ENCODE measurements around the gene PROSER3.
"Not testable (repeated sequence)": the region's sequence is repeated elsewhere in the genome, so short reads cannot be mapped to it uniquely, and the experiment has no call there.

The PROSER3 gene

DNA sequence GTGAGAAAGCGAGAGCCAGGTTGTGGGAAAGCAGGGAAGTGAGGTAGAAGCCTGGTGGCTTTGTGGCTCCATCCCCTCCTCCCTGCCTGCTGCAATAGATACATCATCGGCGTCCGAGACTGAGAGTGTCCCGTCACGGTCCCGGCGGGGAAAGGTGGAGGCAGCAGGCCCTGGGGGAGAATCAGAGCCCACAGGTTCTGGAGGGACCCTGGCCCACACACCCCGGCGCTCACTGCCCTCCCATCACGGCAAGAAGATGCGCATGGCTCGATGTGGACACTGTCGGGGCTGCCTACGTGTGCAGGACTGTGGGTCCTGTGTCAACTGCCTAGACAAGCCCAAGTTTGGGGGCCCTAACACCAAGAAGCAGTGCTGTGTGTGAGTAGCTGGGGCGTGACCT lies 35.1 kb upstream of the PROSER3 start:
- H3K4me1 ChIP-seq (ENCODE audit: control extremely low read depth in 1 of 4, control insufficient read depth in 4 of 4, insufficient read depth in 4 of 4, low read length in 3 of 4): peaks cover 0 to 14% (median 11%) of the 10 kb centered on the region in 4 experiments
- no peak for DNase-seq
- over 99% methylated on average over 16 of the region's 16 CpGs for WGBS (ENCODE audit: insufficient coverage)
- no peak overlapping the region for H3K27ac ChIP-seq (ENCODE audit: insufficient read depth in 1 of 2, low read depth in 1 of 2, low read length in 2 of 2, poor library complexity in 1 of 2, severe bottlenecking in 2 of 2)
- ChIA-PET POLR2A (no interaction called here), CTCF (interaction anchor here (0.9 to 1.7 kb wide), 3 partner anchors 11 to 28 kb away, joined by 3 to 5 read pairs (median 3); no protein-coding TSS in a partner anchor)
- H3K4me3 ChIP-seq (ENCODE audit: control insufficient read depth in 1 of 7, extremely low read depth in 1 of 7, insufficient read depth in 4 of 7, low read depth in 2 of 7, low read length in 6 of 7): no peak overlapping the region
- H3K27me3 ChIP-seq (replicated peaks in 2 of 5; ENCODE audit: control insufficient read depth in 4 of 5, insufficient read depth in 5 of 5, low read length in 4 of 5): no peaks in the 10 kb centered on the region
- no peaks in the 10 kb centered on the region for H3K9me3 ChIP-seq (ENCODE audit: control extremely low read depth in 1 of 5, control insufficient read depth in 4 of 5, insufficient read depth in 2 of 5, low read depth in 1 of 5, low read length in 4 of 5)
- H3K36me3 ChIP-seq (ENCODE audit: control insufficient read depth in 4 of 4, insufficient read depth in 4 of 4, low read length in 3 of 4): peaks cover 4 to 82% (median 62%) of the 10 kb centered on the region in 4 experiments

DNA sequence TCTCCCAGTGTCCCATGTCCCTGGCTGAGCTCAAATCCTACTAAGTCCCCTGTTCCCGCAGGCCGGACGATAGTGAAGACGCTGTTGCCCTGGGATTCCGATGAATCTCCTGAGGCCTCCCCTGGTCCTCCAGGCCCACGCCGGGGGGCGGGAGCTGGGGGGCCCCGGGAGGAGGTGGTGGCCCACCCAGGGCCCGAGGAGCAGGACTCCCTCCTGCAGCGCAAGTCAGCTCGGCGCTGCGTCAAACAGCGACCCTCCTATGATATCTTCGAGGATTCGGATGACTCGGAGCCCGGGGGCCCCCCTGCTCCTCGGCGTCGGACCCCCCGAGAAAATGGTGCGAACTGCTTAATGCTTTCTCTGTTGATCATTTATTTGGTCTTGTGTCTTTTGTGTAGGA lies 34.3 kb upstream of the PROSER3 start:
- Histone ChIP-seq H3K36me3 (ENCODE audit: control insufficient read depth in 4 of 4, insufficient read depth in 4 of 4, low read length in 3 of 4) (peaks cover 4 to 90% (median 70%) of the 10 kb centered on the region in 4 experiments), H3K4me1 (ENCODE audit: control extremely low read depth in 1 of 4, control insufficient read depth in 4 of 4, insufficient read depth in 4 of 4, low read length in 3 of 4) (peaks cover 0 to 11% (median 8%) of the 10 kb centered on the region in 4 experiments), H3K27ac (ENCODE audit: insufficient read depth in 1 of 2, low read depth in 1 of 2, low read length in 2 of 2, poor library complexity in 1 of 2, severe bottlenecking in 2 of 2) (no peak overlapping the region), H3K27me3 (replicated peaks in 2 of 5; ENCODE audit: control insufficient read depth in 4 of 5, insufficient read depth in 5 of 5, low read length in 4 of 5) (no peaks in the 10 kb centered on the region), H3K4me3 (ENCODE audit: control insufficient read depth in 1 of 7, extremely low read depth in 1 of 7, insufficient read depth in 4 of 7, low read depth in 2 of 7, low read length in 6 of 7) (no peak overlapping the region), H3K9me3 (ENCODE audit: control extremely low read depth in 1 of 5, control insufficient read depth in 4 of 5, insufficient read depth in 2 of 5, low read depth in 1 of 5, low read length in 4 of 5) (no peaks in the 10 kb centered on the region)
- 94% methylated on average over 24 of the region's 24 CpGs for WGBS (ENCODE audit: insufficient coverage)
- DNase-seq: no peak
- ChIA-PET POLR2A (no interaction called here), CTCF (interaction anchor here (0.9 to 1.1 kb wide), 2 partner anchors 11 to 17 kb away, joined by 3 read pairs; no protein-coding TSS in a partner anchor)

DNA sequence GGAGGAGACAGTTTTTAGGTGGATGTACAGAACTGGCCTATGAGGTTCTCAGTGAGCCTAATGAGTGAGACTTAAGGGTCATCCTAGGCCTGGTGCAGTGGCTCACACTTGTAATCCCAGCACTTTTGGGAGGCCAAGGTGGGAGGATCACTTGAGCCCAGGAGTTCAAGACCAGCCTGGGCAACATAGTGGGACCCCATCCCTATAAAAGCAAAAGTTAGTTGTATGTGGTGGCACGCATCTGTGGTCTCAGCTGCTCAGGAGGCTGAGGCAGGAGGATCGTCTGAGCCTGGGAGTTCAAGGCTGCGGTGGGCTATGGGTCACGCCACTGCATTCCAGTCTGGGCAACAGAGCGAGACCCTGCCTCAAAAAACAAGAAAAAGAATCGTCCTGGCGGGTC lies 33.8 kb upstream of the PROSER3 start:
- DNase-seq; H3K4me1 ChIP-seq (ENCODE audit: control extremely low read depth in 1 of 4, control insufficient read depth in 4 of 4, insufficient read depth in 4 of 4, low read length in 3 of 4); H3K27me3 ChIP-seq (replicated peaks in 2 of 5; ENCODE audit: control insufficient read depth in 4 of 5, insufficient read depth in 5 of 5, low read length in 4 of 5); POLR2A ChIA-PET; H3K9me3 ChIP-seq (ENCODE audit: control extremely low read depth in 1 of 5, control insufficient read depth in 4 of 5, insufficient read depth in 2 of 5, low read depth in 1 of 5, low read length in 4 of 5); H3K4me3 ChIP-seq (ENCODE audit: control insufficient read depth in 1 of 7, extremely low read depth in 1 of 7, insufficient read depth in 4 of 7, low read depth in 2 of 7, low read length in 6 of 7); H3K27ac ChIP-seq (ENCODE audit: insufficient read depth in 1 of 2, low read depth in 1 of 2, low read length in 2 of 2, poor library complexity in 1 of 2, severe bottlenecking in 2 of 2): not testable (repeated sequence)
- CTCF ChIA-PET: interaction anchor here (1.1 kb wide), 1 partner anchor 16 kb away, joined by 3 read pairs; no protein-coding TSS in a partner anchor
- H3K36me3 ChIP-seq (ENCODE audit: control insufficient read depth in 4 of 4, insufficient read depth in 4 of 4, low read length in 3 of 4): peaks cover 7 to 94% (median 74%) of the 10 kb centered on the region in 4 experiments
- 98% methylated on average over 7 of the region's 7 CpGs for WGBS (ENCODE audit: insufficient coverage)

DNA sequence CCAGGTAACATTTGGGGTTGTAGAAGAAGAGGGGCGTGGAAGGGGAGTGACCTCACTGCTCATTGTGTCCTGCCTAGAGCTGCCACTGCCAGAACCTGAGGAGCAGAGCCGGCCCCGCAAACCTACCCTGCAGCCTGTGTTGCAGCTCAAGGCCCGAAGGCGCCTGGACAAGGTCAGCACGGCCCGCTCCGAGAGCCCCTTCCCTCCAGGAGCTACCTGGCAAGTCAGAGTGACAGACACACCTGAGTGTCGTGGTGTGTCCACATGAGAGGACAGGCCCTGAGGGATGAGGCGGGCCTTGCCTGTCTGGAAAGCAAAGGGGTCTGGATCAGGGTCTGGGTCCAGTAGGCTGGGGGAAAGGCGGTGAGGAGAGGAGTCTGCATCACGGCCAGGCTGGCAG lies 33.4 kb upstream of the PROSER3 start:
- H3K27ac ChIP-seq (ENCODE audit: insufficient read depth in 1 of 2, low read depth in 1 of 2, low read length in 2 of 2, poor library complexity in 1 of 2, severe bottlenecking in 2 of 2): no peak overlapping the region
- DNase-seq: no peak
- ChIA-PET POLR2A (no interaction called here), CTCF (no interaction called here)
- H3K9me3 ChIP-seq (ENCODE audit: control extremely low read depth in 1 of 5, control insufficient read depth in 4 of 5, insufficient read depth in 2 of 5, low read depth in 1 of 5, low read length in 4 of 5): no peaks in the 10 kb centered on the region
- peaks cover 9 to 96% (median 76%) of the 10 kb centered on the region in 4 experiments for H3K36me3 ChIP-seq (ENCODE audit: control insufficient read depth in 4 of 4, insufficient read depth in 4 of 4, low read length in 3 of 4)
- 98% methylated on average over 10 of the region's 12 CpGs for WGBS (ENCODE audit: insufficient coverage)
- no peak overlapping the region for H3K4me3 ChIP-seq (ENCODE audit: control insufficient read depth in 1 of 7, extremely low read depth in 1 of 7, insufficient read depth in 4 of 7, low read depth in 2 of 7, low read length in 6 of 7)
- H3K27me3 ChIP-seq (replicated peaks in 2 of 5; ENCODE audit: control insufficient read depth in 4 of 5, insufficient read depth in 5 of 5, low read length in 4 of 5): no peaks in the 10 kb centered on the region
- H3K4me1 ChIP-seq (ENCODE audit: control extremely low read depth in 1 of 4, control insufficient read depth in 4 of 4, insufficient read depth in 4 of 4, low read length in 3 of 4): peaks cover 0 to 2% (median under 1%) of the 10 kb centered on the region in 4 experiments

DNA sequence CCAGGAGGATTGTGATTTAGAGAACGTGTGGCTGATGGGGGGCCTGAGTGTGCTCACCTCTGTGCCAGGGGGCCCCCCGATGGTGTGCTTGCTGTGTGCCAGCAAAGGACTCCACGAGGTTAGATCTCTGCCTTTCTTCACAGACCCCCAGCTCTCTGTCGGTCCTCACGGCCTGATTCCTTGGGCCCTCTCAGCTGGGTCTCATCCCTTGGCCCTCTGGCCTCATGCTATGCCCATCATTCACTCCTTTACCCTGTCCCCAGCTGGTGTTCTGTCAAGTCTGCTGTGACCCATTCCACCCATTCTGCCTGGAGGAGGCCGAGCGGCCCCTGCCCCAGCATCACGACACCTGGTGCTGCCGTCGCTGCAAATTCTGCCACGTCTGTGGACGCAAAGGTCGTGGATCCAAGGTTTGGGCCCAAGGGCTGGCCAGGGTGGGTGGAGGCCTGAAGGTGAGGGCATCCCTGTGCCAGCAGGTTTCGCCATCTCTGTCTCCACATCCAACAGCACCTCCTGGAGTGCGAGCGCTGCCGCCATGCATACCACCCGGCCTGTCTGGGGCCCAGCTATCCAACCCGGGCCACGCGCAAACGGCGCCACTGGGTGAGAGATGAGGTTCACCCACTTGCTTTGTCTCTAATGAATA lies 32.6 kb upstream of the PROSER3 start:
- Histone ChIP-seq H3K27ac (ENCODE audit: insufficient read depth in 1 of 2, low read depth in 1 of 2, low read length in 2 of 2, poor library complexity in 1 of 2, severe bottlenecking in 2 of 2) (no peak overlapping the region), H3K9me3 (ENCODE audit: control extremely low read depth in 1 of 5, control insufficient read depth in 4 of 5, insufficient read depth in 2 of 5, low read depth in 1 of 5, low read length in 4 of 5) (no peaks in the 10 kb centered on the region), H3K36me3 (ENCODE audit: control insufficient read depth in 4 of 4, insufficient read depth in 4 of 4, low read length in 3 of 4) (peaks cover 10 to 96% (median 80%) of the 10 kb centered on the region in 4 experiments), H3K4me1 (ENCODE audit: control extremely low read depth in 1 of 4, control insufficient read depth in 4 of 4, insufficient read depth in 4 of 4, low read length in 3 of 4) (no peaks in the 10 kb centered on the region), H3K4me3 (ENCODE audit: control insufficient read depth in 1 of 7, extremely low read depth in 1 of 7, insufficient read depth in 4 of 7, low read depth in 2 of 7, low read length in 6 of 7) (no peak overlapping the region), H3K27me3 (replicated peaks in 2 of 5; ENCODE audit: control insufficient read depth in 4 of 5, insufficient read depth in 5 of 5, low read length in 4 of 5) (no peaks in the 10 kb centered on the region)
- 98% methylated on average over 13 of the region's 23 CpGs for WGBS (ENCODE audit: insufficient coverage)
- ChIA-PET POLR2A (no interaction called here), CTCF (interaction anchor here (0.6 kb wide), 1 partner anchor 33 kb away, joined by 3 read pairs; no protein-coding TSS in a partner anchor)
- no peak for DNase-seq

DNA sequence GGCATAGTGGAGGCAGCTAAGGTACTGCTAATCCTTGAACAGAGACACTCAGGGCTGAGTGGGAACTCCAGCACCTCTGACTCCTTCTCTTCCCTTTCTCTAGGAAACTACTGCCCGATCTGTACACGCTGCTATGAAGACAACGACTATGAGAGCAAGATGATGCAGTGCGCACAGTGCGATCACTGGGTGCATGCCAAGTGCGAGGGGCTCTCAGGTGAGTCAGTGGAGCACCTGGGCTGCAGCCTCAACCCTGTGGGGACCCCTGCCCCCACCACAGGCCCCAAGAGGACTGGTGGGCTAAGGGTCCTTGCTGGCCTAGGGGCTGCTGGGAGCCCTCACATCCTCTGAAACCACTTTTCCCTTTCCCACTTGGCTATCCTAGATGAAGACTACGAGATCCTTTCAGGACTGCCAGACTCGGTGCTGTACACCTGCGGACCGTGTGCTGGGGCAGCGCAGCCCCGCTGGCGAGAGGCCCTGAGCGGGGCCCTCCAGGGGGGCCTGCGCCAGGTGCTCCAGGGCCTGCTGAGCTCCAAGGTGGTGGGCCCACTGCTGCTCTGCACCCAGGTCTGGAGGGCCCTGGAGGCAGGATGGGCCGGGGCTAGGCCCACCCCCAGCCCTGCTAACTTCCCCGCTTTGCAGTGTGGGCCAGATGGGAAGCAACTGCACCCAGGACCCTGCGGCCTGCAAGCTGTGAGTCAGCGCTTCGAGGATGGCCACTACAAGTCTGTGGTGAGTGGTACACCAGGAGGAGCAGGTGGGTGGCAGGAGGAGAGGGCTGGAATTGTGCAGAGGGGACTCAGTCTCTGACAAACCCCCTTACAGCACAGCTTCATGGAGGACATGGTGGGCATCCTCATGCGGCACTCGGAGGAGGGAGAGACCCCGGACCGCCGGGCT lies 30.7 kb upstream of the PROSER3 start:
- H3K9me3 ChIP-seq (ENCODE audit: control extremely low read depth in 1 of 5, control insufficient read depth in 4 of 5, insufficient read depth in 2 of 5, low read depth in 1 of 5, low read length in 4 of 5): no peaks in the 10 kb centered on the region
- H3K36me3 ChIP-seq (ENCODE audit: control insufficient read depth in 4 of 4, insufficient read depth in 4 of 4, low read length in 3 of 4): peaks cover 12 to 98% (median 87%) of the 10 kb centered on the region in 4 experiments
- no peaks in the 10 kb centered on the region for H3K4me1 ChIP-seq (ENCODE audit: control extremely low read depth in 1 of 4, control insufficient read depth in 4 of 4, insufficient read depth in 4 of 4, low read length in 3 of 4)
- 98% methylated on average over 21 of the region's 25 CpGs for WGBS (ENCODE audit: insufficient coverage)
- no peak for DNase-seq
- CTCF ChIA-PET: interaction anchor here (1.6 kb wide), 1 partner anchor 9 kb away, joined by 5 read pairs; no protein-coding TSS in a partner anchor
- no peak overlapping the region for H3K27ac ChIP-seq (ENCODE audit: insufficient read depth in 1 of 2, low read depth in 1 of 2, low read length in 2 of 2, poor library complexity in 1 of 2, severe bottlenecking in 2 of 2)
- no peak overlapping the region for H3K4me3 ChIP-seq (ENCODE audit: control insufficient read depth in 1 of 7, extremely low read depth in 1 of 7, insufficient read depth in 4 of 7, low read depth in 2 of 7, low read length in 6 of 7)
- POLR2A ChIA-PET: interaction anchor here (0.8 kb wide), 1 partner anchor 86 kb away, joined by 3 read pairs; the partner anchor contains the start of gene ETV2
- no peaks in the 10 kb centered on the region for H3K27me3 ChIP-seq (replicated peaks in 2 of 5; ENCODE audit: control insufficient read depth in 4 of 5, insufficient read depth in 5 of 5, low read length in 4 of 5)
